ENCODE results near the gene ZSWIM6. TPM values are rescaled to one million over a fixed set of nuclear protein-coding genes. Genes with fewer than 3 reads are reported as not detected.

ZSWIM6 gene
- total RNA-seq, 1 donor from 2014 or later, result 40.1 TPM

DNA sequence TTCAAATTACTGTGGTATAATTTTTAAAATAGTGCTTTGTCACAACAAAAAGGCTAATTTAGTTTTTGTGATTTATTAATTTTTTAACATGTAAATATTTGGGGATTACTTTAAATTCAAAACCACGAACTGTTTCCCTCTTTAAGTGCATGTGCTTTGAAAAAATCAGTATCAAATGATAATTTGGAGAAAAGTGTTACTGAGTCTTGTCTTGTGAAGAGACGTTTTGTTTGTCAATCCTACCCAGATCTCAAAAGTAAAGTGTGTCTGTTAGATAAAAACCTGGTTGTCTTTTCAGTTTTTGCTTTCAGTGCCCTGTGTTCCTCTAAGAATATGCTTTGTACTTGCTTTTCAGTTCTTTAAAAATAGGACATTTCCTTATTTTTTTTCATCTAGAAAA lies 7.7 kb downstream of the ZSWIM6 start:
- Histone ChIP-seq H3K4me3 (ENCODE audit: insufficient read depth, low read depth, low read length) (no peak overlapping the region), H3K36me3 (ENCODE audit: insufficient read depth, low read length) (no peaks in the 10 kb centered on the region), H3K9ac (ENCODE audit: low read length) (no peak overlapping the region), H3K4me2 (ENCODE audit: low read length) (no peak overlapping the region), H3K9me3 (ENCODE audit: insufficient read depth, low read depth, low read length) (no peaks in the 10 kb centered on the region), H3K27me3 (ENCODE audit: insufficient read depth, low read length) (no peaks in the 10 kb centered on the region), H2AFZ (ENCODE audit: low read depth, low read length) (no peak overlapping the region), H3K27ac (ENCODE audit: low read depth, low read length) (no peak overlapping the region), H3K4me1 (ENCODE audit: insufficient read depth, low read length) (no peaks in the 10 kb centered on the region), H4K20me1 (ENCODE audit: insufficient read depth, low read length) (peaks cover 100% of the 10 kb centered on the region), H3K79me2 (ENCODE audit: insufficient read depth, low read length) (peaks cover 100% of the 10 kb centered on the region)
- no peak overlapping the region for H3K4me3 Mint-ChIP-seq (ENCODE audit: unreplicated experiment)
- no peak for TF ChIP-seq EZH2 (IDR thresholded peaks at IDR 0.05; ENCODE audit: insufficient read depth, low read length)
- TF ChIP-seq CTCF (IDR thresholded peaks at IDR 0.05; ENCODE audit: insufficient read depth, low read depth, low read length), result no peak
- H3K36me3 Mint-ChIP-seq (ENCODE audit: low read depth, unreplicated experiment), result peaks cover 5% of the 10 kb centered on the region
- H3K9me3 Mint-ChIP-seq (ENCODE audit: unreplicated experiment), result no peaks in the 10 kb centered on the region
- H3K27ac Mint-ChIP-seq (ENCODE audit: unreplicated experiment), result no peak overlapping the region
- H3K4me1 Mint-ChIP-seq (ENCODE audit: low read depth, unreplicated experiment), result peaks cover 51% of the 10 kb centered on the region
- DNase-seq (ENCODE audit: low read depth) (no peak), FAIRE-seq (no peak)
- no peaks in the 10 kb centered on the region for H3K27me3 Mint-ChIP-seq (ENCODE audit: low read depth, unreplicated experiment)

DNA sequence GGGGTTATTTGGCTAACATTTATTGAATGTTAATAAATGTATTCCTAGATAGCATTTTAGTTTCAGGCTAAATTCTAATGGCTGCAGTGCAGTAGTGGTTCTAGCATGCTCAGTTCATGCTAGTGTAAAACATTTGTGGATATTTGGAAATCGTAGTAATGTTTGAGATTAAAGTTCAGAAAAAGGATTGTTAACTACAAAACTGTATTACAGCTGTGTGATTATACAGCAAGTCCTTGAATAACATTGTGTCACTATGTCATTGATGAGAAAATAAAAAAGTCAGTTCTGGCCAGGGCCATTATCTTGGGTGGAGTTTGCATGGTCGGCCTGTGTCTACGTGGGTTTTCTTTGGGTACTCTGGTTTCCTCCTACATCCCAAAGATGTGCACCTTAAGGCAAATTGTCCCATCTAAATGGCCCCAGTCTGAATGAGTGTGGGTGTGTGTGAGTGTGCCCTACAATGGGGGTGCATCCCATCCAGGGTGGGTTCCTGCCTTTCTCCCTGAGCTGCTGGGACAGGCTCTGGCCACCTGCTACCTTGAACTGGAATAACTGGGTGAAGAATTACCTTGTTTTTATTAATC lies 8.8 kb downstream of the ZSWIM6 start:
- peaks cover 5% of the 10 kb centered on the region for H3K36me3 Mint-ChIP-seq (ENCODE audit: low read depth, unreplicated experiment)
- H3K27ac Mint-ChIP-seq (ENCODE audit: unreplicated experiment), result no peak overlapping the region
- no peaks in the 10 kb centered on the region for H3K9me3 Mint-ChIP-seq (ENCODE audit: unreplicated experiment)
- H3K27me3 Mint-ChIP-seq (ENCODE audit: low read depth, unreplicated experiment), result no peaks in the 10 kb centered on the region
- Histone ChIP-seq H3K27me3 (ENCODE audit: insufficient read depth, low read length) (no peaks in the 10 kb centered on the region), H3K4me2 (ENCODE audit: low read length) (no peak overlapping the region), H3K4me3 (ENCODE audit: insufficient read depth, low read depth, low read length) (no peak overlapping the region), H3K9ac (ENCODE audit: low read length) (no peak overlapping the region), H3K36me3 (ENCODE audit: insufficient read depth, low read length) (no peaks in the 10 kb centered on the region), H3K4me1 (ENCODE audit: insufficient read depth, low read length) (no peaks in the 10 kb centered on the region), H3K27ac (ENCODE audit: low read depth, low read length) (no peak overlapping the region), H3K79me2 (ENCODE audit: insufficient read depth, low read length) (peaks cover 100% of the 10 kb centered on the region), H3K9me3 (ENCODE audit: insufficient read depth, low read depth, low read length) (no peaks in the 10 kb centered on the region), H4K20me1 (ENCODE audit: insufficient read depth, low read length) (peaks cover 100% of the 10 kb centered on the region), H2AFZ (ENCODE audit: low read depth, low read length) (no peak overlapping the region)
- H3K4me3 Mint-ChIP-seq (ENCODE audit: unreplicated experiment), result no peak overlapping the region
- FAIRE-seq (no peak), DNase-seq (ENCODE audit: low read depth) (no peak)
- peaks cover 51% of the 10 kb centered on the region for H3K4me1 Mint-ChIP-seq (ENCODE audit: low read depth, unreplicated experiment)
- TF ChIP-seq CTCF (IDR thresholded peaks at IDR 0.05; ENCODE audit: insufficient read depth, low read depth, low read length), result no peak

- no peak overlapping the region for H3K4me3 ChIP-seq (ENCODE audit: insufficient read depth, low read depth, low read length)
- peak overlapping the region; percentile 32 for H3K4me2 ChIP-seq (ENCODE audit: low read length)
- peaks cover 99% of the 10 kb centered on the region for H4K20me1 ChIP-seq (ENCODE audit: insufficient read depth, low read length)
- H3K27me3 ChIP-seq (ENCODE audit: insufficient read depth, low read length), result no peaks in the 10 kb centered on the region
- Mint-ChIP-seq H3K27me3 (ENCODE audit: low read depth, unreplicated experiment) (no peaks in the 10 kb centered on the region), H3K4me1 (ENCODE audit: low read depth, unreplicated experiment) (peaks cover 51% of the 10 kb centered on the region), H3K9me3 (ENCODE audit: unreplicated experiment) (no peaks in the 10 kb centered on the region), H3K36me3 (ENCODE audit: low read depth, unreplicated experiment) (no peaks in the 10 kb centered on the region), H3K27ac (ENCODE audit: unreplicated experiment) (no peak overlapping the region), H3K4me3 (ENCODE audit: unreplicated experiment) (no peak overlapping the region)
- no peak overlapping the region for H3K9ac ChIP-seq (ENCODE audit: low read length)
- FAIRE-seq (no peak), DNase-seq (ENCODE audit: low read depth) (peak; percentile 83)
- H3K9me3 ChIP-seq (ENCODE audit: insufficient read depth, low read depth, low read length), result no peaks in the 10 kb centered on the region
- no peak for TF ChIP-seq CTCF (IDR thresholded peaks at IDR 0.05; ENCODE audit: insufficient read depth, low read depth, low read length)
- no peak for TF ChIP-seq EZH2 (IDR thresholded peaks at IDR 0.05; ENCODE audit: insufficient read depth, low read length)
- H3K4me1 ChIP-seq (ENCODE audit: insufficient read depth, low read length), result no peaks in the 10 kb centered on the region
- H3K36me3 ChIP-seq (ENCODE audit: insufficient read depth, low read length), result no peaks in the 10 kb centered on the region
- no peak overlapping the region for H3K27ac ChIP-seq (ENCODE audit: low read depth, low read length)
- H3K79me2 ChIP-seq (ENCODE audit: insufficient read depth, low read length), result peaks cover 100% of the 10 kb centered on the region
- H2AFZ ChIP-seq (ENCODE audit: low read depth, low read length), result no peak overlapping the region
Measured at GRCh38 chr5:61342071-61342501, 10.0 kb downstream of the ZSWIM6 start.
